Hepatocyte (in vitro differentiated cells): ENCODE results near the gene TSSC4.

Experiments
- EZH2 ChIP-seq: fragments of 200-600 bp; sonication (generic); IDR thresholded peaks from 2 replicates; pipeline ENCODE4 v1.6.1; 2016; ENCODE audit warnings: antibody characterized with exemption, mild to moderate bottlenecking, borderline replicate concordance
- TF ChIP-seq, protein P1 (sequence below): fragments of 200-600 bp; sonication (generic); IDR thresholded peaks from 2 replicates; pipeline ENCODE4 v1.5.1; 2016; ENCODE audit warnings: antibody characterized with exemption, mild to moderate bottlenecking; ENCODE audit not compliant: poor library complexity

DNA sequence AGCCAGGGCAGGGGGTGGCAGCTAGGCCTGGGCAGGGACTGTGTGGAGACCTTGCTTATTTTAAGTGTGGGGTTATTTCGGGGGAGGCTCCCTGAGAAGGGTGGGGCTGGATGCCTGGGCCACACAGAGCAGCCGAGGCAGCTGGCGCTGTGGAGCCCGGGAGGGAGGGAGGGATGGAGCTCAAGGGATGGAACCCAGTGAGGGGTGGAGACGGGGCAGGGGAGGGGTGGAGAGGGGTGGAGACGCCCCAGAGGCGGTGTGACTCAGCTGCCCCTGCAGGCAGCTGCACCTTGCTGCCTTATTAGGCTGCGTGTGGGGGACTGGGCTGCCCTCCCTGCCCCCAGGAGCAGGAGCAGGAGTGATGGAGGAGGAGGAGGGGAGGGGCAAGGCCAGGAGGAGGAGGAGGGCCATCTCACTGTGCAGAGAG lies 9.8 kb upstream of the TSSC4 start:
- TF ChIP-seq, protein P1, sequence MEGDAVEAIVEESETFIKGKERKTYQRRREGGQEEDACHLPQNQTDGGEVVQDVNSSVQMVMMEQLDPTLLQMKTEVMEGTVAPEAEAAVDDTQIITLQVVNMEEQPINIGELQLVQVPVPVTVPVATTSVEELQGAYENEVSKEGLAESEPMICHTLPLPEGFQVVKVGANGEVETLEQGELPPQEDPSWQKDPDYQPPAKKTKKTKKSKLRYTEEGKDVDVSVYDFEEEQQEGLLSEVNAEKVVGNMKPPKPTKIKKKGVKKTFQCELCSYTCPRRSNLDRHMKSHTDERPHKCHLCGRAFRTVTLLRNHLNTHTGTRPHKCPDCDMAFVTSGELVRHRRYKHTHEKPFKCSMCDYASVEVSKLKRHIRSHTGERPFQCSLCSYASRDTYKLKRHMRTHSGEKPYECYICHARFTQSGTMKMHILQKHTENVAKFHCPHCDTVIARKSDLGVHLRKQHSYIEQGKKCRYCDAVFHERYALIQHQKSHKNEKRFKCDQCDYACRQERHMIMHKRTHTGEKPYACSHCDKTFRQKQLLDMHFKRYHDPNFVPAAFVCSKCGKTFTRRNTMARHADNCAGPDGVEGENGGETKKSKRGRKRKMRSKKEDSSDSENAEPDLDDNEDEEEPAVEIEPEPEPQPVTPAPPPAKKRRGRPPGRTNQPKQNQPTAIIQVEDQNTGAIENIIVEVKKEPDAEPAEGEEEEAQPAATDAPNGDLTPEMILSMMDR: no peak
- TF ChIP-seq EZH2: no peak
